ENCODE results near the gene SLC12A9. TPM values are rescaled to one million over a fixed set of nuclear protein-coding genes. Genes with fewer than 3 reads are reported as not detected.

The SLC12A9 gene
- total and polyA plus RNA-seq, 2 experiments from 2014 or later: 10.3 to 39.9 TPM

GRCh38 chr7:100874300-100874576, 21.7 kb downstream of the SLC12A9 start:
- peaks cover 39% of the 10 kb centered on the region for H3K36me3 ChIP-seq (ENCODE audit: insufficient read depth)
- H3K79me2 ChIP-seq (replicated peaks; ENCODE audit: insufficient read depth): peaks cover 42% of the 10 kb centered on the region
- Mint-ChIP-seq H3K4me1 (peaks cover 22% of the 10 kb centered on the region), H3K27me3 (ENCODE audit: insufficient read depth, low read depth, poor library complexity) (peaks cover 26% of the 10 kb centered on the region), H3K9me3 (peaks cover 3% of the 10 kb centered on the region; the same call in 2 of the 3 replicates), H3K4me3 (peak overlapping the region; percentile 100), H3K27ac (peak overlapping the region; percentile 99), H3K36me3 (ENCODE audit: low read depth) (peaks cover 90% of the 10 kb centered on the region)
- H3K4me2 ChIP-seq: peak overlapping the region; percentile 93
- TF ChIP-seq ETS1 (IDR thresholded peaks at IDR 0.05): no peak
- TF ChIP-seq POLR2AphosphoS5 (IDR thresholded peaks at IDR 0.05; ENCODE audit: low read depth): no peak
- no peak for TF ChIP-seq REST (IDR thresholded peaks at IDR 0.05; ENCODE audit: unreplicated experiment)
- TF ChIP-seq JUNB (IDR thresholded peaks at IDR 0.05; ENCODE audit: unreplicated experiment): no peak
- no peak for TF ChIP-seq ZNF462 (CRISPR knock-in tag; IDR thresholded peaks at IDR 0.05)
- no peak for TF ChIP-seq CREB1 (CRISPR knock-in tag; IDR thresholded peaks at IDR 0.05; ENCODE audit: low read depth)
- TF ChIP-seq EZH2phosphoT487 (IDR thresholded peaks at IDR 0.05; ENCODE audit: unreplicated experiment): no peak
- no peak for TF ChIP-seq EZH2 (IDR thresholded peaks at IDR 0.05; ENCODE audit: low read depth, unreplicated experiment)
- no peak for TF ChIP-seq ZNF114 (CRISPR knock-in tag; IDR thresholded peaks at IDR 0.05)
- TF ChIP-seq STAT1 (IDR thresholded peaks at IDR 0.05; ENCODE audit: unreplicated experiment): no peak
- TF ChIP-seq NANOG (IDR thresholded peaks at IDR 0.05; ENCODE audit: borderline replicate concordance): no peak
- TF ChIP-seq CTCF (conservative IDR thresholded peaks at IDR 0.05; ENCODE audit: low read depth in 2 of 2): no peak
- H3F3A ChIP-seq (replicated peaks; ENCODE audit: low read depth): peaks cover 27% of the 10 kb centered on the region
- peak; percentile 9 for ATAC-seq
- no peaks in the 10 kb centered on the region for H3K9me2 ChIP-seq (ENCODE audit: insufficient read depth)
- H3K4me3 ChIP-seq: peak overlapping the region; percentile 98
- peak overlapping the region; percentile 99 for H3K27ac ChIP-seq (ENCODE audit: low read depth)
- H2AFZ ChIP-seq: no peak overlapping the region
- H4K20me1 ChIP-seq (replicated peaks; ENCODE audit: insufficient read depth): peaks cover 39% of the 10 kb centered on the region
- peak; percentile 35 for DNase-seq (ENCODE audit: low spot score)
- H3K4me1 ChIP-seq (ENCODE audit: insufficient read depth): peaks cover 8% of the 10 kb centered on the region
- H3K27me3 ChIP-seq (ENCODE audit: insufficient read depth): no peaks in the 10 kb centered on the region

All from GM23338 (cell line).